ENCODE results near the gene SLC25A21.
A peak's percentile ranks its signal among the peaks of the same experiment; 100 is the strongest.
"Not testable (repeated sequence)": the region's sequence is repeated elsewhere in the genome, so short reads cannot be mapped to it uniquely, and the experiment has no call there.

SLC25A21 gene

DNA sequence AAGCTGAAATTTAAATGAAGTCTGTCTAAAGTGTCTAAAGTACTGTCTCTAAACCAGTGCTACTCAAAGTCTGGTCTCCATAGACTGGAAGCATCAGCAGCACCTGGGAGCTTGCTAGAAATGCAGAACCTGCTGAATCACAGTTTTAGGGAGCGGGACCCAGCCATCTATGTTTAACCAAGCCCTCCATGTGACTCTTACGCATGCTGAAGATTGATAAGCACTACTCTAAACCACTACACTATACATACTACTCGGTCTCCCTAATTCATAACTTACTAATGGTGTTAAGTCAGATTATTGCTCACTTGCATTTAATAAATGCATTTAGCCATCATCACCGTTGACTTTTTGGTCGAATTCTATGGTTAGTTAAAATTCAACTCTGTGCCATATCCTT lies 88.8 kb downstream of the SLC25A21 start:
- no peak for DNase-seq

DNA sequence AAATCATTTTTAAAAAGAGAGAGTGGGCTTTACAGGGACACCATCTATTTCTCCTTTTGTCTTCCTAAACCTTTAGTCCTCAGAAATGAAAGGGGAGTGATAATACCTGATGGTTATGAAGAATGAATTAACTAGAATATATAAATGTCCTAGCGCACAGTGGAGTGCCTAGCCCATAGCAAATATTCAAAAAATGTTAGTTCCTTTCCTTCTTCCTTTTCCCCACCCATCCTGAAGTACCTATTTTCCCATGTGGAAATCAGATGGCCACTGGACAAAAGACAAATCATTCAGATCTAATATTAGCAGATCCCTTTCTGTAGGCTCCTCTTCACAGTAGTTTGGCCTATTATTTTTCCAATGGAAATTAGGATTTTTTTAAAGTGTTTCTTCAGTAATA lies 90.0 kb downstream of the SLC25A21 start:
- DNase-seq: no peak

DNA sequence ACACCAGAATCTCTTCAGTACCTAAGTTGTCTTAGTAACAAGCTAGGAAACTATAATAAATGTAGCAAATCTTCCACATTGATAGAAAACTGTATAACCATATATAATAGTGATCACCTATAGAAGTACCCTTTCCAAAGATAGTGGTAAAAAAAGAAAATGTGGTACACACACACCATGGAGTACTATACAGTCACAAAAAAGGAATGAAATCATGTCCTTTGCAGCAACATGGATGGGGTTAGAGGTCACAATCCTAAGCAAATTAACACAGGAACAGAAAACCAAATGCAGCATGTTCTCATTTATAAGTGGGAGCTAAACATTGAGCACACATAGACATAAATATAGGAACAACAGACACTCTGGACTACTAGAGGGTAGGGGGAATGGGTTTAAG lies 90.5 kb downstream of the SLC25A21 start:
- DNase-seq: no peak

GRCh38 chr14:37081218-37081617 lies 91.2 kb downstream of the SLC25A21 start:
- DNase-seq: no peak

GRCh38 chr14:37078131-37078530 lies 94.3 kb downstream of the SLC25A21 start:
- DNase-seq: no peak

GRCh38 chr14:37074320-37074719 lies 98.1 kb downstream of the SLC25A21 start:
- not testable (repeated sequence) for DNase-seq

- no peak for DNase-seq
Measured at GRCh38 chr14:37063467-37064240, 108.8 kb downstream of the SLC25A21 start.

GRCh38 chr14:37062191-37062803 lies 110.1 kb downstream of the SLC25A21 start:
- no peak for DNase-seq

DNA sequence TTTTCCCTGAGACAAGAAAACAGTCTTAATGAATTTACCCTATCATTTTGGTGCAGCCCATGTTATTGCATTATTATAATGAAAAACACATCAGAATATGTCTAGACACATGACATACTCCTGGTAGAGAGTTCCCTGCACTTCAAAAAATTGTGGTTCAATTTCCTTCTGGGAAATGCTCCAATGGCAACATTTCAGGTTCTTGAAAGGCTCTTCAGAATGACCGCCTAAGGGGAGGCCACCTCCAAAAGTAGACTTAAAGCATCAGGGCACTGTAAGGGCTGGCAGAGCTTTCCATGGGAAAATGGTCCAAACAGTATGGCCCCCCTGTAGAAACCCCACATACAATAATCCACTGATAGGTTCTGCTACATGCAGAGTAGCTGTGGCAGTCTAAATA lies 110.7 kb downstream of the SLC25A21 start:
- DNase-seq: no peak

GRCh38 chr14:37060496-37061260 lies 111.7 kb downstream of the SLC25A21 start:
- DNase-seq: peak; percentile 41 to 52

- DNase-seq: no peak
Measured at GRCh38 chr14:37057776-37058175, 114.6 kb downstream of the SLC25A21 start.

- DNase-seq: no peak
Measured at GRCh38 chr14:37056473-37056872, 115.9 kb downstream of the SLC25A21 start.

DNA sequence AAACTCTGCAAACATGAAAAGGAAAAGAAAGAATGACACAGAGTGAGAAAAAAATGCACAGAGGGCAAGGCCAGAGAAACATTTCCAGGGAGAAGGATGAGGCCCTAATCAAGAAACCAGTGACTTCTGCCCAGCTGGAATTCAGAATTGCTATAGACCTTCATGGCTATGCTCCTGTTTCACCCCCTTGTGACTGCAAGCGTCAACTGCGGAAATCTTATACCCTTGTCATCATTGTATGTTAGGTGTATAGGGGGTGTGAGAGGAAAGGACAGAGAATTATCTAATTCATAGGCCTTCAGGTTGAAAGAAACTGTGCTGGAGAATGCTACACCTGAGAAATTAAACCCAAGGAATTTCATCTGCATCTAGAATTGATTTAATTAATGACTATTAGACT lies 117.5 kb downstream of the SLC25A21 start:
- no peak for DNase-seq

DNA sequence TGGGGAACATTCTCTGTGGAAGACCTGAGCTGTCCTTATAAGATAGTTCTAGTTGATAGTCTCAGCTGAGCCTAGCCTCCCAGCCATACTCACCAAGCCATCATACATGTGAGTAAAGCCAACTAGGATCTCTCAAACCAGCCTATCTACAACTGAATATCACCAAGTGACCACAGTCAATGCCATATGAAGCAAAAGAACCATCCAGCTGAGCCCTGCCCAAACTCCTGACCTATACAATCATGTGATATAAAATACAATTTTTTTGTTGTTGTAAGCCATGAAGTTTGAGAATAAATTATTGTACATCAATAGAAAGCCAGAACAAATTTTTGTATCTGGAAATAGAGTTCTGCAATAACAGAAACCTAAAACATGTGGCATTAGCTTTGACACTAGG lies 118.3 kb downstream of the SLC25A21 start:
- DNase-seq: no peak

GRCh38 chr14:37051680-37052079 lies 120.7 kb downstream of the SLC25A21 start:
- no peak for DNase-seq

DNA sequence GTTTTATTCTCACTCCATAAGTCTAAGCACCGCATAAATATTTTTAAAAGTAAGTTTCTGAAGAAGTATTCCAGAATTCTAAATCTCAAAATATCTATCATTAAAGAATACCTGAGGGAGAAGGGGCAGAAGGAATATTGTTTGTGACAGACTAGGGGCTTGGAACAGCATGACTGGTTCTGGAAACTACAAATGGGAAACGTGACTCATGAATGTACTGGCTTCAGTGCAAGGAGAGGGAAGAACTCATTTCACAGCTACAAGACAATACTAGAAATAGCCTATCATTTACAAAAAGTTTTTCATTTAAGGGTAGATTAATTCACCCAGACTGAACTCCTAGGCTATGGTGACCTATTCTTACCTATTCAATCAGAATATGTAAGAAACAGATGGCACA lies 121.3 kb downstream of the SLC25A21 start:
- no peak for DNase-seq

- no peak for DNase-seq
Measured at GRCh38 chr14:37048666-37049071, 123.7 kb downstream of the SLC25A21 start.

- DNase-seq: no peak
Measured at GRCh38 chr14:37047996-37048395, 124.4 kb downstream of the SLC25A21 start.

- no peak for DNase-seq
Measured at GRCh38 chr14:37047226-37047625, 125.2 kb downstream of the SLC25A21 start.

- no peak for DNase-seq
Measured at GRCh38 chr14:37046815-37047214, 125.6 kb downstream of the SLC25A21 start.

DNA sequence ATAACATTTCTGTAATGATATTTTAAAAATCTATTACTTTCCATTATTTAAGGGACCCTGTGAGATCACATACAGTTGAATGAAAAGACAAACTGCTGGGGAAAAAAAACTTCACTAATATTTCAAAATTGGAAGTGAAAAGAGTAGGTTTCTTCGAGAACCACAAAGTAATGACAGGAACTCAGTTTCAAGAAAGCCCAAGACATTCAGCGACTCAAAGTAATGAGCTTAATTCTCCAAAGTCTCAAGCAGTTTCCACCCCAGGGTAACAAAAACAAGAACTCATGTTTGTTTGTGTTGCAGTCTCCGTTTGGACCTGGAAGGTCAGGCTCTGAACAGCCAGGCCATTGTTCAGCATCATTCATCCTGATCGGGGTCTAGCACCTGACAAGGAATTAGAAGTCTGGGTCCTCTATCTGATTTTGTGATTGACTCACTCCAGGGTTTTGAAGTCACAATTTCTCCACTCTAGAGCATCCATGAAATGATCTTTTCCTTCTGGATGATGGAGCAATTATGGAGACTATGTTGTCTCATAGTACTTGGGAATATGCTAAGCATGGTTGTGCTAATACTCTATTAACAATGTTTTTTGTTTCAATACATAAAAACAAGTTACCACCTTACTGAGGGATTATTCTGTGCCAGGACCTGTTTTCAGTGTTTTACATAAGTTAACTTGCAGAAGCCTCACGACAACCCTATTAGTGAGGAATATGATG lies 126.9 kb downstream of the SLC25A21 start:
- DNase-seq: no peak

DNA sequence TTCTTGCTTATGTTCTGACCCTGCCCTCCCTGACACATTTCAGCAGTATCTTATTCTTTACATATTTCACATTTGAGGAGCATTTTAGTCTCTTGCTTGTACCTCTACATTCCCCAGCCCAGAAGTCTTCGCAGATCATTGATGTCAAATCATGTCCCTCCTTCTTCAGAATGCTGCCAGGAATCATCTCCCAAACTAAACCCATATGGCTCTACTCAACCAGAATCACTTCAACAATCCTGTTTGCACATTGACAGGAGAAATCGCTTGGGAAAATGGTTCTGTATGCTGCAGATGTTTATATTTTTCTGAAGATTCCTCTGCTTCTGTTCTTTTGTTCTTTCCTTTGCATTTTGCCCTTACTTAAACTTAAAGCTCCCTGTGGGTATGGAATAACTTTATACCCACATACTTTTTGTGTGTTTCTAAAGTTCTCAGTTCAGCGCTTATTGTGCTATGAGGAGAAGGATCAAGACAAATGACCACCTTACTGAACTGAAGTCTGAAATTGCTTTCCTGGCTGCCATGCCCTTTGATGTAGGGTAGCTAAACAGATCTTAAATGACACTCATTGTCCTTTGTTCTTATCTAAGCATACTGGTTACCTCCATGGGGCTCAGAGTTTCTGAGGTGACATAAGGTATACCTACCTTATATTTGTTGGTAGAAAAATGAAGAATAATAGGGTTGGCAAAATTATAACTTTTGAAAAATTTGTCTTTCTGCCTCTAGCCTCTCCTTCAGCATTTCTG lies 134.6 kb downstream of the SLC25A21 start:
- DNase-seq: no peak
